Glomerular visceral epithelial cell (primary cell): ENCODE measurements around the gene ENPP7.

Experiments used
- DNase-seq: peaks from one replicate; pipeline ENCODE4 v3.0.0-alpha.2; 2016; ENCODE audit errors: extremely low spot score

Gene ENPP7

GRCh38 chr17:79730769-79731483 is at the start of gene ENPP7:
TSS of gene ENPP7 (plus strand) at chr17:79730943. CDS start at chr17:79731140, 197 bp downstream.
- no peak for DNase-seq

DNA sequence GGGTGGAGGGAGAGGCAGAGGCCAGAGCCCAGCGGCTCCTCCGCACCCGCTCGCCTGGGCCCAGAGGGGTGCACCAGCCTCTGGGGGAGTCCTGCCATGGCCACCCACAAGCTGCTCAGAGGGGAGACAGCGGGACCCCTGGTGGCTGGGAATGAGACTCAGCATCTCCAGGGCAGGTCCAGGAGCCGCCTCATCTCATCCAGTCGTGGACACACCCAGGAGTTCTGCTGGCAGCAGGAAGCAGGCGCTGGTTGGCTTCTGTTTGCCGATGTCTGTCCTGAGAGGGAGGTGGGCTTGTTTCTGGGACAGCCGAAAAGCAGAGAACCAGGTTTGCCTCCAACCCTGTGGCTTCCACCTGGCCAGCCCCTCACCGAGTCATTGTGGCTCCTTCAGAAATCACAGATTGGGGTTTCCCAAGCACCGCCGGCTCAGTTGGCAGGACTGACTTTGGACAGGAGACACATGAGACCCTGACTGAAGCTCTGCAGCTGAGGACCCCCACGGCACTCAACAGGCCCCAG is 49.6 kb upstream of the ENPP7 start:
- DNase-seq = no peak

DNA sequence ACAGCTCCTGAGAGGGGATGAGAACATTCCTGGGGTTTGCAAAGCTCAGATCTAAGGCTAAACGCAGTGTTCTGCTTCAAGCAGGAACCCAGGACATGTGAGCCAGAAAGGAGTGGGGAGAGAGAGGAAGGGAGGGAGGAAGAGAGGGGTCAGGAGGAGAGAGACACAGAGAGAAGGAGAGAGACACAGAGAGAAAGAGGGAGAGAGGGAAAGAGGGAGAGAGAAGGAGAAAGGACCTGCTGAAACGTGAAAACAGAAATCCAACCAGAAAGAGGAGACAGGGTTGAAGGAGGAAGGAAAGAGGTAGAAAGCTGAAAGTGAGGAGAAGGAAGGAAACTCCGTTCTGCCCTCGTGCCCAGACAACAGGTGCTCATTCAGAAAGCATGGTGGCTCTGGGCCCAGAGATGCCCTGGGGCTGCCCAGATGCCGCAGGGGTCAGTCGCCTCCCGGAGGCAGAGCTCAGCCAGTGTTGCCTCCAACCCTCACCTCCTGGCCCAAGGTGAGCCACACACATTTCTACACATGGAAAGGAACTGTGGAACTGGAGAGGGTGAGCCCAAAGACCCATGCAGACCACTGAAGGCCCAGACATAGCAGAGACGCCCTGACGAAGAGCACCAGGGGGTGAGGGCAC is 49.0 kb upstream of the ENPP7 start:
- no peak for DNase-seq

DNA sequence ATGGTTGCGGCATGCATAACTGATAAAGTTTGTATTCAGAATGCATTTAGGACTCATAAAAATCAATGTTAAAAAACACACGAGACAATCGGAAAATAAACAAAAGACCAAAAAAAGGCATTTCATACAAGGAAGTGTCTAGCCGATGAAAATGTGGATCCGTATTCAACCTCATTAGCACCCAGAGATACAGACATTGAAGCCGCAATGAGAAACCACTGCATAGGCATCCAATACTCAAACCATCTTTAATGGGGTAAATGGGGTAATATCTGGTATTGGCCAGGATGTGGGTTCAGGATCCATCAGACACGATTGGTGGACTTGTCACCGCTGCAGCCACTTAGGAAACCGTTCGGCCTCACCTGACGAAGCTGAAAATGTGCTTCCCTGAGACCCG is 47.4 kb upstream of the ENPP7 start:
- DNase-seq = no peak

DNA sequence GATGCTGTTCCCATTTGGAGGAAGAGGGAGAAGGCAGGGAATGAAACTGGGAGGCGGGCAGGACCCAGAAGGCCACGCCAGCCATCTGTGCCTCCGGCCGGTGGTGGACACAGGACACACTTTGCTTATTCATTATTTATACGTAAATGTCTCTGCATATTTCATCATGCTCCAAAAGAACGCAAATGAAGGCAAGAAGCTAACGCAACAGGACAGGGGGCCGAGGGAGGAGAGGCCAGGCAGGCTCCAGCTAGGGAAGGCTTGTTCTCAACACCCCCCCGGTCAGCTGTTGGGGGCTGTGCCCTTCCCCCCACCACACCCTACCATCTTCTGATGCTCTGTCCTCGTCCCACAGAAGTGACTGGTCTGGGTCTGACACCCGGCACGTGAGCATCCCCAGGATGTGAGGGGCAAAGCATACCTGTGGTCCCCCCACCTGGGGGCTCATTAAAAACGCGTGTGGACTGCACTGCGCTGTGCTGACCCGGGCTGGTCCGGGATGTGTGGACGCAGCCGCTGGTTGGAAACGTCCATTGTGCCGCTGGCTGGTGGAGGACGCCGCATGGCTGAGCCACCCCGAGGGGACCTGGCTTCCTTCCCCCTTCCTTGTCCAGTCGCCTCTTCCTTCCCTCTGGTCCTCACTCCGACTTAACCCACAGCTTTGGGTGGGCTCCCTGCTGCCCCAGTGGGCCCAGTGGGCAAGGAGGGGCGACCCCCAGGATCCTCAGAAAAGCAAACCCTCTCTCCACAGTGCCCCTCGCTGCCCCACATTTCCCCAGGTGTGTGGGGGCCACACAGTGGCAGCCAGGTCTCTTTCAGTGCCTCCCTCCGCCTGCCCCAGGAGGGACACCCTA is 46.4 kb upstream of the ENPP7 start:
- no peak for DNase-seq

DNA sequence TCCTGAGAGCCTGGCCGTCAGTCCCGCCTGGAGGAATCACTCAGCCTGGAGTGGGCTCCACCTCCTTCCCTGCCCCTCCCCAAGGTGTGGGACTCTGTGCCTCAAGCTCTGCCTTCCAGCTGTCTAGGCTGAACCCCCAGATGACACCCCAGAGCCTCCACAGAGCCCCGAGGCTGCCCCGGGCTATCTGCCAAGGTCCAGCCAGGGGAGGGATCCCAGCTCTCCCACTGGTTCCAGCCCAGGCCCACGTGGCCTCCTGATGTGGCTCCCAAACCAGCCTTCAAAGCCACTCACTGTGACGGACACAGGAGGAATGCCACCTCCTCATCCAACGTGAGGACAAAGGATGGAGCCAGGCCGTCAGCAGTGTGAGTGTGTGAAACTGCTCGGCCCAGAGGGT is 45.6 kb upstream of the ENPP7 start:
- DNase-seq = no peak

GRCh38 chr17:79686476-79686875 is 44.3 kb upstream of the ENPP7 start:
- no peak for DNase-seq

DNA sequence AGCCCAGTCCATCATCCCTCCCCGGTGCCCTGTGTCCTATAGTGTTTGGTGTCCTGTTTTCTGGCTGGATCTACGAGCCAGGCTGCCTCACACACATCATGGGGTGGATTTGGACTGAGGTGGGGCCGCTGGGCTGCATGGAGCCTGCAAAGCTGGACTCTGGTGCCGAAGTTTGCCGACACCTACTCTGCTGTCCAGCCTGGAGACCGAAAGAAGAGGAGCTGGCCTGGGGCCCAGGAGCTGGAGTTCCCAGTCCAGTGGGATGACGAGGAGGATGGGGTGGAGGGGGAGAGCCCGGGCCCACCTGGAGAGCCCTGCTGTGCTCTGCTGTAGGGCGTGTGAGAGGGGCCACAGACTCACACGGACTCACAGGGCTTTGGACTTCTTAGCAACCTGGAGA is 40.3 kb upstream of the ENPP7 start:
- no peak for DNase-seq

- no peak for DNase-seq
Measured at GRCh38 chr17:79690988-79691836, 39.5 kb upstream of the ENPP7 start.

GRCh38 chr17:79691931-79692330 is 38.8 kb upstream of the ENPP7 start:
- DNase-seq = no peak

DNA sequence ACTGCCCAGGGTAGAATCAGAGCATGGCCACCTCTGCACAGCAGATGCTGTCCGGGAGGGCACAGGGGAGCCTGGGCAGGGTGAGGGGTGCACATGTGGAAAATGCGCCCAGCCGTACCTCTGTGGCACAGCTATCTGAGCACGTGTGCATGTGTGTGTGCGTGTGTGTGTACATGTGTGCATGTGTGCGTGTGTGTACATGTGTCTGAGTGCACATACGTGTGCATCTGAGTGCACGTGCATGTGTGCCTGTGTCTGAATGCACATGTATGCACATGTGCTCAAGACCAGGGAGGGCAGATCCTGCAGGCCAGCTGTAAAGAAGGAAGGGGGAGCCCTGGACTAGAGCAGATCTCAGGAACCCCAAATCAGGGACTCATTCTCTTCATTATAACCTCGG is 37.3 kb upstream of the ENPP7 start:
- no peak for DNase-seq

GRCh38 chr17:79695293-79695790 is 35.4 kb upstream of the ENPP7 start:
- DNase-seq = peak; percentile 9

DNA sequence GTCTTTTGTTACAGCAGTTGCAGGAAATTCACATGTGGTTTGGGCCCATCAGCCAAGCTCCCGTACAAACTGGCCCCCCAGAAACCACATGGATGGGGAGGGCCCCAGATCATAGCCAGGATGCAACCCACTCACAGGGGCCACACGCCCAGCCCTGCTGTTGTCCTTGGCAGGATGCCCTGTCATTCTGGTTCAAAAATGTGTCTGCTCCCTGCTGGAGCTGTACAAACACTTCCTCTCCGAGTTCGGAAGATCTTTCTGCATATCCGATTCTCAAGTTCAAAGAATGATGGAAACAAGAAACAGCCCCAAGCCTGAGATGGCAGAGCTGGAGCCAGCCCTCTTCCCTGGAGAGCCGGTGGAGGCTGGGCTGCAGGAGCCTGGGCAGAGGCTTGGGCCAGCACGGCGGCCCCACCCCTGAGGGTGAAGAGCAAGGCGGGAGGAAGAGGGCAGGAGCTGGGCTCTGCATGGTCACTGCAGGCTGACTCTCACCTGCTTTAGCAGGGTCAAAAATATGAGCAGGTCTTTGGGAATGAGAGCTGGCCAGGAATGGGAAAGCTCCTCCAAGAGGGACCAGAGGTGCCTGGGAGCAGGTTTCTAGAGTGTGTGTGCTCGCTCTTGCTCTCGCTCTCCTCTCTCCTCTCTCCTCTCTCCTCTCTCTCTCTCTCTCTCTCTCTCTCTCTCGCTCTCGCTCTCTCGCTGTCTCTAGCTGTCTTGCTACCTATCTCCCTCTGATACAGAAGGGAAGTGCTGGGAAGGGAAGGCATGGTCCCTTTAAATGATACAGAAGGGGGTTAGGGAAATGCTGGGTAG is 34.7 kb upstream of the ENPP7 start:
- peak; percentile 59 for DNase-seq

DNA sequence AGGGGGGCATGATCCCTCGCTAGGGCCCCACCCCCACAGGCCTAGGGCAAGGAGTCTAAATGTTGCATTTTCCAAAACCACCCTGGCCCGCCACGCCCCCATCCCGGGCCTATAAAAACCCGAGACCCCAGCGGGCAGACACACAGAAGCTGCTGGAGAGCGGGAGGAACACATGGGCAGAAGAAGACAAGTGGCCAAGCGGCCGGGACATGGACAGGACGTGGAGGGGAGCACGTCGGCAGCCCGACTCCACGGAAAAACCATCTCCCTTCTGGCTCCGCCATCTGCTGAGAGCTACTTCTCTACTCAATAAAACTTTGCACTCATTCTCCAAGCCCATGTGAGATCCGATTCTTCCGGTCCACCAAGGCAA is 34.1 kb upstream of the ENPP7 start:
- DNase-seq = no peak

DNA sequence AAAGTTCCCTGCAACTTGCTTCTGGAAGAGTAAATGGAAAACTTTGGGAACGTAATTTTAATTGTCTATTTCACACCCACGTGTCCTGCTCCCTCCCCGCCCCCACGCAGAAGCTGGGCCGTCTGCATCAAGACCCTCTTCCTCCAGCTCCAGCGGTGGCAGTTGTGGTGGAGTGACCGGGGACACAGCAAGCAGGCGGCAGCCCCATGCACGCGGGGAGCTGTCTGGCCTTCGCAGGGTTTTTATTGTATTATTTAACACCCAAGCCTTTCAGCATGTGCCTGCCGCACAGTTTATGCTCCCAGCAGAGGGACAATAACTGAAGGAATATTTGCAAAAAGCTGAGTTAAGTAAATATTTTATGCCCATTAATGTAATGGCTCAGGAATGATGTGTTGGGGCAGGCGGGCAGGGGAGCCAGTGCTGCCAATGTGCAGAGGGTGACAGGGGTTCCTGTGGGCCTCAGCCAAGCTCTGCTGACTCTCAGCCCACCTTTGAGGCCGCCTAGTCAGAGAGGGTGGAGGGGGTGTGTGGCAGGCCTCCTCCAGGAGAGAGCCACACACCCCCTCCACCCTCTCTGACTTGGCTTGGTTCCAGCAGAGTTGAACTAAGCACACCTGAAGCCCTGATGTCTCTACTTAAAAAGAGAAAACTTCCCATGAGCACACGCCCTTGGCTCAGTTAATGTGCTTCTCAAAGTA is 32.4 kb upstream of the ENPP7 start:
- no peak for DNase-seq

DNA sequence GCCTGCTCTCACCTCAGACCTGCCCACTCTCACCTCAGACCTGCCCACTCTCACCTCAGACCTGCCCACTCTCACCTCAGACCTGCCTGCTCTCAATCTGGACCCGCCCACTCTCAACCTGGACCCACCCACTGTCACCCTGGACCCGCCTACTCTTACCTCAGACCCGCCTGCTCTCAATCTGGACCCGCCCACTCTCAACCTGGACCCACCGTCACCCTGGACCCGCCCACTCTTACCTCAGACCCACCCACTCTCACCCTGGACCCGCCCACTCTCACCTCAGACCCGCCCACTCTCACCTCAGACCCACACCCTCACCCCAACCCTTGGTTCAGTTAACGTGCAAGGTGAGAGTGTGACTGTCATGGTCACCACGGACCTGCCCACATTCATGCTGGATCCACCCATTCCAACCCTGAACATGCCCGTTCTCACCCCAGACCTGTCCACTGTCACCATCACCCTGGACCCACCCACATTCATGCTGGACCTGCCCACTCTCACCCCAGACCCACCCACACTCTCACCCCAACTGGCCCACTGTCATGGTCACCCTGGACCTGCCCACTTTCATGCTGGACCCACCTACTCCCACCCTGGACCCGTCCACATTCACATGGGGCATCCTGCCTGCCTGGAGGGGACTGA is 31.2 kb upstream of the ENPP7 start:
- no peak for DNase-seq

GRCh38 chr17:79700592-79700991 is 30.2 kb upstream of the ENPP7 start:
- DNase-seq = no peak

DNA sequence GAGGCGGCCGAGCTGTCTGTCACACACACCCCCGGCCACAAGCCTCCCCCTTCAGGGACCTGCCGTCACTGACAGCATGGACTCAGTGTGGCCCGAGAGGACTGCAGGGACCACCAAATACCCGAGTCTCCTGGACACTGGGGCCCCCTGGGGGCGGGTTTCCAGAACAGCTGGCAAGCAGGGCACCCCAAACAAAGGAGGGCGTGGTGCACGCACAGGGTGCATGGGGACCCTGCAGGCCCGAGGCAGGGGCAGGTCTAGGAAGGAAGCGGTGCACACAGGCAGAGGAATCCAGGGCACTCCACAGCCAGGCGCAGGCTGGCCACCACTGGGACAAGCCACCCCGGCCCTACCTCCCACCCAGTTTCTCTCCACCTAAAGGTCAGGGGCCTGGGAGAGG is 28.7 kb upstream of the ENPP7 start:
- no peak for DNase-seq

- no peak for DNase-seq
Measured at GRCh38 chr17:79702550-79703236, 28.1 kb upstream of the ENPP7 start.
